ENCODE data around the gene SKIDA1. TPM values are rescaled to one million over a fixed set of nuclear protein-coding genes. Genes with fewer than 3 reads are reported as not detected.

The SKIDA1 gene
- total and polyA plus RNA-seq, 5 experiments from 2014 or later: 0.08 TPM; not detected in 4

- Mint-ChIP-seq H3K4me1 (peaks cover 17 to 42% (median 34%) of the 10 kb centered on the region in 4 donors), H3K27ac (peak overlapping the region in 2 of 10 donors; percentile 18 to 49), H3K36me3 (peaks cover 0 to 3% (median 0%) of the 10 kb centered on the region in 3 donors), H3K27me3 (peaks cover 51 to 88% (median 69%) of the 10 kb centered on the region in 5 donors), H3K4me3 (peak overlapping the region in 8 of 10 donors; percentile 7 to 50 (median 20)), H3K9me3 (no peaks in the 10 kb centered on the region)
- DNase-seq (no peak), ATAC-seq (no peak)
- POLR2A ChIA-PET: interaction anchor here (3.4 kb wide), 1 partner anchor 13 kb away, joined by 11 read pairs; the partner anchor contains the start of gene MLLT10
Observed at GRCh38 chr10:21519397-21519933, 6.0 kb downstream of the SKIDA1 start.

- no peaks in the 10 kb centered on the region for H3K9me3 Mint-ChIP-seq
- peaks cover 52 to 86% (median 71%) of the 10 kb centered on the region in 5 donors for H3K27me3 Mint-ChIP-seq
- H3K27ac Mint-ChIP-seq: peak overlapping the region in 2 of 10 donors; percentile 48 to 49
- H3K4me1 Mint-ChIP-seq: peaks cover 17 to 41% (median 33%) of the 10 kb centered on the region in 4 donors
- DNase-seq (no peak), ATAC-seq (no peak)
- POLR2A ChIA-PET: interaction anchor here (0.5 to 3.4 kb wide), 5 partner anchors 8 to 435 kb away, joined by 3 to 11 read pairs (median 6); partner anchors contain the start of gene MLLT10
- peak overlapping the region in 9 of 10 donors; percentile 12 to 86 (median 83) for H3K4me3 Mint-ChIP-seq
- H3K36me3 Mint-ChIP-seq: peaks cover 0 to 3% (median 0%) of the 10 kb centered on the region in 3 donors
Observed at GRCh38 chr10:21518641-21519396, 6.7 kb downstream of the SKIDA1 start.

- peaks cover 46 to 85% (median 70%) of the 10 kb centered on the region in 5 donors for H3K27me3 Mint-ChIP-seq
Observed at GRCh38 chr10:21518149-21518640, 7.3 kb downstream of the SKIDA1 start.

GRCh38 chr10:21517134-21518031, 8.1 kb downstream of the SKIDA1 start:
- H3K9me3 Mint-ChIP-seq: no peaks in the 10 kb centered on the region
- ATAC-seq (peak; percentile 44 to 47), DNase-seq (peak in 3 of 10 donors; percentile 36 to 41 (median 39))
- no peaks in the 10 kb centered on the region for H3K36me3 Mint-ChIP-seq
- H3K4me3 Mint-ChIP-seq: peak overlapping the region; percentile 69 to 86 (median 82)
- H3K4me1 Mint-ChIP-seq: peaks cover 15 to 37% (median 33%) of the 10 kb centered on the region in 4 donors
- peak overlapping the region in 2 of 10 donors; percentile 80 to 83 for H3K27ac Mint-ChIP-seq
- POLR2A ChIA-PET: interaction anchor here (3.4 kb wide), 1 partner anchor 15 kb away, joined by 11 read pairs; the partner anchor contains the start of gene MLLT10
- peaks cover 49 to 85% (median 74%) of the 10 kb centered on the region in 5 donors for H3K27me3 Mint-ChIP-seq

More at GRCh38 chr10:21518149-21518640, 7.3 kb downstream of the SKIDA1 start:
- ATAC-seq: peak in 1 of 2 donors; percentile 33
- POLR2A ChIA-PET: interaction anchor here (0.5 to 3.4 kb wide), 4 partner anchors 9 to 435 kb away, joined by 3 to 11 read pairs (median 7); partner anchors contain the start of gene MLLT10
- Mint-ChIP-seq H3K36me3 (no peaks in the 10 kb centered on the region), H3K9me3 (no peaks in the 10 kb centered on the region), H3K4me1 (peaks cover 15 to 37% (median 33%) of the 10 kb centered on the region in 4 donors), H3K4me3 (peak overlapping the region; percentile 68 to 86 (median 82)), H3K27ac (peak overlapping the region in 4 of 10 donors; percentile 48 to 80 (median 68))
- DNase-seq: peak in 2 of 10 donors; percentile 23 to 43

DNA sequence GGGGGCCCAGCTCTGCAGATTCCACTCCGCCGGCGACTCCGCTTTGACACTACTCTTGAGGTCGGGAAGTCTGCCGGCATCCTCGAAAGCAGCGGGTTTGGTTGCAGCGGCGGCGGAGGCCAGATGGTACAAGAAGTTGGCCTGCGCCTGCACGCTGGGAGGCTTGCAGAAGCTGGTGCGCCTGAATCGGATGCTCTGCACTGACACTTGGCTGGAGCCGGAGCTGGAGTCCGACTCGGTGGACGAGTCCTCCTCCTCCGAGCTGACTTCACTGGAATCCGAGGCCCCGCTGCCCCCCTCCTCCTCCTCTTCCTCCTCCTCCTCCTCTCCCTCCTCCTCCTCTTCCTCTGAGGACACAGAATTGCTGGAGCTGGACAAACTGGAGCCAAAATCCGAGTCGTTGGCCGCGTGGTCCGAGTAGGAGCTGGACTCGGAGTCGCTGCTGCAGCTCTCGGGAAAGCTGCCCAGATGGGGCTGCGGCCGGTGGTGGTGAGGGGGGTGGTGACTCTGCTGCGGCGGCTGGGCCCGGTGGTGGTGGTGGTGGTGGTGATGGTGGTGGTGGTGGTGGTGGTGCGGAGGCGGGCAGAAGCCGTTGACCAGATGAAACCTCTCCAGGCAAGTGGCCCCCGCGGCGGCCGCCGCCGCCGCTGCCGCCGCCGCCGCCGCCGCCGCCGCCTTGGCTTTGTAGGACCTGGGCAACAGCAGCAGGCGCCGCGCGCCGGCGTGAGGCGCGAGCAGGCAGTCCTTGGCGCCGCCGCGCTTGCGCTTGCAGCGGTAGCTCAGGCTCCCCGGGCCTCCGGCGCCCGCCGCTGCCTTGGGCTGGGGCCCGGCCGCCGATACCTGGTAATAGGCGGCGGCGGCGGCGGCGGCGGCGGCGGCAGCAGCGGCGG, 9.0 kb downstream of the SKIDA1 start:
- DNase-seq: peak in 6 of 10 donors; percentile 27 to 51 (median 40)
- Mint-ChIP-seq H3K4me3 (peak overlapping the region; percentile 63 to 82 (median 74)), H3K36me3 (no peaks in the 10 kb centered on the region), H3K27ac (no peak overlapping the region), H3K4me1 (peaks cover 15 to 37% (median 33%) of the 10 kb centered on the region in 4 donors), H3K27me3 (peaks cover 54 to 85% (median 79%) of the 10 kb centered on the region in 5 donors), H3K9me3 (no peaks in the 10 kb centered on the region)
- POLR2A ChIA-PET: interaction anchor here (0.8 to 1.3 kb wide), 2 partner anchors 9 to 10 kb away, joined by 3 to 5 read pairs; partner anchors contain the start of gene SKIDA1
- ATAC-seq: peak; percentile 78 to 81

- ATAC-seq (no peak), DNase-seq (no peak)
- no peaks in the 10 kb centered on the region for H3K9me3 Mint-ChIP-seq
- POLR2A ChIA-PET: interaction anchor here (0.8 to 1.3 kb wide), 2 partner anchors 10 to 11 kb away, joined by 3 to 5 read pairs; partner anchors contain the start of gene SKIDA1
- H3K36me3 Mint-ChIP-seq: no peaks in the 10 kb centered on the region
- H3K27me3 Mint-ChIP-seq: peaks cover 48 to 84% (median 75%) of the 10 kb centered on the region in 5 donors
- H3K27ac Mint-ChIP-seq: no peak overlapping the region
- peak overlapping the region; percentile 60 to 79 (median 67) for H3K4me3 Mint-ChIP-seq
- H3K4me1 Mint-ChIP-seq: peaks cover 15 to 37% (median 31%) of the 10 kb centered on the region in 4 donors
Observed at GRCh38 chr10:21515361-21516241, 9.9 kb downstream of the SKIDA1 start.

DNA sequence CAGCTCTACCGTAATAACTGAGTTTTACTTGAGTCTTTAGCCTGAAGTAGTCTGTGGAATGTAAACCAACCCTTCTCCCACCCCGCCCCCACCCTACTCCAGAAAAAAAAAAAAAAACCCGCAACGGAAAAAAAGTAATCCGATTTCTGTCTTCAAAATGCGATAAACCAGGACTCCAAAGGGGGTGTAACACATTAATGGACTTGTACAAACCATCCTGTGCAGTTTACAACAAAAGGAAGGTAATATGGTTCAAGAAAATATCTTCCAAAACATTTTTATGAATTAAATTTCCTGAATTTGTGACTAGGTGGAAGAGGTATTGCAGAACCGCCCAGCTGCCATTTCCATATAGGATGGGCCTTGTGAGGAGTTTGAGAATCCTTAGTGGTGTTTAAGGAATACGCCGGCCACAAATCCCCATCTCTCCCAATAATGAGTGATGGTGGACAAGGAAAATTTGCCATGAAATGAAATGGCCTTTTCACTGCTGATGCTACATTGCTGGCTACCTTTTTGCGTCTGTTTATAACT, 10.6 kb downstream of the SKIDA1 start:
- DNase-seq: no peak
- Mint-ChIP-seq H3K27ac (no peak overlapping the region), H3K9me3 (no peaks in the 10 kb centered on the region), H3K27me3 (peaks cover 41 to 77% (median 71%) of the 10 kb centered on the region in 5 donors), H3K4me3 (peak overlapping the region in 1 of 10 donors; percentile 66), H3K4me1 (peaks cover 12 to 31% (median 26%) of the 10 kb centered on the region in 4 donors), H3K36me3 (no peaks in the 10 kb centered on the region)
- POLR2A ChIA-PET: no interaction called here
- no peak for ATAC-seq

DNA sequence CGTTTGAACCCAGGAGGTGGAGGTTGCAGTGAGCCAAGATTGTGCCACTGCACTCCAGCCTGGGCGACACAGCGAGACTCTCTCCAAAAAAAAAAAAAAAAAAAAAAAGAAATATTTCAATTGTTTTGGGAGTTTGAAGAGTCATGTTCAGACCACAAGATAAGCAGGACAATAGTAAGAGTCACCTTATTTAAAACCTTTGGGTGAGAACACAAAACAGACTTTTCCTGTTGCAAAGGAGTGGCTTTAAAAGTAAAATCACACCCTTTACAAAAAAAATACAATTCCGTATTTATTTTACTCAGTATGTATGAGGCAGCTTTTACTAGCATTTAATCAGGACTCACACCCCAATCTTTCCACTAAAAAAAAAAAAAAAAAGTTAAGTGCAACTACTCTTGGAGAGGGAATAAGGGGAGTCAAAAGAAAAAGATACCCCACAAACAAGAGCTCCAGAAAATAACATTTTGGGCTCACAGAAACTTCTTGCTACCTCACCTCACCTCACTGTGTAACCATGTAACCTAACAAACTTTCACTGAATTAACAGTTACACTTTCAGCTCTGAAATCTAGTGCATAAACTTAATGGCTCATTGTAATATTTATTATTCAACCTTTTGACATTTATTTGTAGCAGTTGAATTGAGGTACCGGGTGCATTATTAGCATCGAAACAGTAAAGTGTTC, 11.2 kb downstream of the SKIDA1 start:
- POLR2A ChIA-PET: interaction anchor here (0.7 kb wide), 1 partner anchor 10 kb away, joined by 5 read pairs; no protein-coding TSS in a partner anchor
- H3K27me3 Mint-ChIP-seq: peaks cover 41 to 72% (median 65%) of the 10 kb centered on the region in 5 donors
- DNase-seq (no peak), ATAC-seq (no peak)
- no peaks in the 10 kb centered on the region for H3K9me3 Mint-ChIP-seq
- no peak overlapping the region for H3K27ac Mint-ChIP-seq
- no peaks in the 10 kb centered on the region for H3K36me3 Mint-ChIP-seq
- peaks cover 12 to 25% (median 22%) of the 10 kb centered on the region in 4 donors for H3K4me1 Mint-ChIP-seq
- no peak overlapping the region for H3K4me3 Mint-ChIP-seq

DNA sequence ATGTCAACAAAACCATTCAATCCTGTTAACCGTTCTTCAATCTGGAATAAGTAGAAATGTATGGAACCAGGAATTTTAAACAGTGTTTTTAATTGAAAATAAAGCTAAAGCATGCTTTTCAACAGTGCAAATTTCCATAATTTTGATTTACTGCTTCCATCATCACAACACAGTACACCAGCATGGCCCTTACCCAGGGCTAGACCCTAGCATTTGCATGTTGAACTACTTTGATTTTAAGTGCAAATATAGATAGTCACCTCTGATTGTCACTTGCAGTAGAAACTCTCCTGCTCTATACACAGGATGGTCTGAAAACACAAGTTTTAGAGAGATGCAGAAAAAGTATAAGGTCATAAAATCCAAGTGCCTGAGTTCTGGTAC, 12.1 kb downstream of the SKIDA1 start:
- no peak overlapping the region for H3K27ac Mint-ChIP-seq
- H3K9me3 Mint-ChIP-seq: no peaks in the 10 kb centered on the region
- H3K4me3 Mint-ChIP-seq: no peak overlapping the region
- DNase-seq (no peak), ATAC-seq (no peak)
- POLR2A ChIA-PET: no interaction called here
- peaks cover 12 to 18% (median 17%) of the 10 kb centered on the region in 4 donors for H3K4me1 Mint-ChIP-seq
- H3K27me3 Mint-ChIP-seq: peaks cover 45 to 72% (median 63%) of the 10 kb centered on the region in 5 donors
- no peaks in the 10 kb centered on the region for H3K36me3 Mint-ChIP-seq

Measured in naive thymus-derived CD8-positive, alpha-beta T cell (primary cell).